Measurements from ENCODE around the gene CPEB1.
"Not testable (repeated sequence)": the region's sequence is repeated elsewhere in the genome, so short reads cannot be mapped to it uniquely, and the experiment has no call there.

CPEB1 gene

GRCh38 chr15:82507087-82507486 lies 140.1 kb downstream of the CPEB1 start:
- H3K9me3 ChIP-seq (ENCODE audit: insufficient read depth, low read length); H3K36me3 ChIP-seq (ENCODE audit: low read length): not testable (repeated sequence)

GRCh38 chr15:82505842-82506241 lies 141.3 kb downstream of the CPEB1 start:
- H3K36me3 ChIP-seq (ENCODE audit: low read length); H3K27ac ChIP-seq (ENCODE audit: low read depth, low read length); H3K9me2 ChIP-seq (replicated peaks; ENCODE audit: insufficient read depth, low read length); H3K27me3 ChIP-seq (ENCODE audit: low read length); H3F3A ChIP-seq (ENCODE audit: insufficient read depth); H3K9ac ChIP-seq (ENCODE audit: low read length); H3K79me2 ChIP-seq (ENCODE audit: insufficient read depth, low read length); H3K4me2 ChIP-seq (ENCODE audit: low read depth, low read length, poor library complexity, severe bottlenecking); H3K4me3 ChIP-seq (ENCODE audit: insufficient read depth, low read length, poor library complexity, severe bottlenecking); H4K20me1 ChIP-seq (ENCODE audit: low read depth, low read length); H3K9me3 ChIP-seq (ENCODE audit: insufficient read depth, low read length); H2AFZ ChIP-seq (ENCODE audit: low read depth, low read length, severe bottlenecking): not testable (repeated sequence)

More at GRCh38 chr15:82507087-82507486, 140.1 kb downstream of the CPEB1 start:
- H3K79me2 ChIP-seq (ENCODE audit: insufficient read depth, low read length); H4K20me1 ChIP-seq (ENCODE audit: low read depth, low read length); H2AFZ ChIP-seq (ENCODE audit: low read depth, low read length, severe bottlenecking); H3K27ac ChIP-seq (ENCODE audit: low read depth, low read length); H3K9me2 ChIP-seq (replicated peaks; ENCODE audit: insufficient read depth, low read length); H3K27me3 ChIP-seq (ENCODE audit: low read length); H3F3A ChIP-seq (ENCODE audit: insufficient read depth); H3K9ac ChIP-seq (ENCODE audit: low read length); H3K4me2 ChIP-seq (ENCODE audit: low read depth, low read length, poor library complexity, severe bottlenecking); H3K4me3 ChIP-seq (ENCODE audit: insufficient read depth, low read length, poor library complexity, severe bottlenecking): not testable (repeated sequence)

GRCh38 chr15:82504074-82504473 lies 143.1 kb downstream of the CPEB1 start:
- H3K4me2 ChIP-seq (ENCODE audit: low read depth, low read length, poor library complexity, severe bottlenecking); H4K20me1 ChIP-seq (ENCODE audit: low read depth, low read length); H3K79me2 ChIP-seq (ENCODE audit: insufficient read depth, low read length); H3K9me3 ChIP-seq (ENCODE audit: insufficient read depth, low read length); H3K9ac ChIP-seq (ENCODE audit: low read length); H2AFZ ChIP-seq (ENCODE audit: low read depth, low read length, severe bottlenecking); H3K27me3 ChIP-seq (ENCODE audit: low read length); H3K4me3 ChIP-seq (ENCODE audit: insufficient read depth, low read length, poor library complexity, severe bottlenecking); H3K36me3 ChIP-seq (ENCODE audit: low read length); H3K9me2 ChIP-seq (replicated peaks; ENCODE audit: insufficient read depth, low read length); H3K27ac ChIP-seq (ENCODE audit: low read depth, low read length); H3F3A ChIP-seq (ENCODE audit: insufficient read depth): not testable (repeated sequence)

GRCh38 chr15:82502700-82503339 lies 144.3 kb downstream of the CPEB1 start:
- not testable (repeated sequence) for H3K9ac ChIP-seq (ENCODE audit: low read length); H3K27ac ChIP-seq (ENCODE audit: low read depth, low read length); H3K4me3 ChIP-seq (ENCODE audit: insufficient read depth, low read length, poor library complexity, severe bottlenecking); H2AFZ ChIP-seq (ENCODE audit: low read depth, low read length, severe bottlenecking); H4K20me1 ChIP-seq (ENCODE audit: low read depth, low read length); H3F3A ChIP-seq (ENCODE audit: insufficient read depth); H3K9me2 ChIP-seq (replicated peaks; ENCODE audit: insufficient read depth, low read length); H3K9me3 ChIP-seq (ENCODE audit: insufficient read depth, low read length); H3K79me2 ChIP-seq (ENCODE audit: insufficient read depth, low read length); H3K4me2 ChIP-seq (ENCODE audit: low read depth, low read length, poor library complexity, severe bottlenecking); H3K36me3 ChIP-seq (ENCODE audit: low read length); H3K27me3 ChIP-seq (ENCODE audit: low read length)

GRCh38 chr15:82500772-82501171 lies 146.4 kb downstream of the CPEB1 start:
- not testable (repeated sequence) for H3K79me2 ChIP-seq (ENCODE audit: insufficient read depth, low read length)

GRCh38 chr15:82497978-82498377 lies 149.2 kb downstream of the CPEB1 start:
- H3K27me3 ChIP-seq (ENCODE audit: low read length); H3K9me3 ChIP-seq (ENCODE audit: insufficient read depth, low read length); H3K4me3 ChIP-seq (ENCODE audit: insufficient read depth, low read length, poor library complexity, severe bottlenecking); H3K9me2 ChIP-seq (replicated peaks; ENCODE audit: insufficient read depth, low read length); H3K4me2 ChIP-seq (ENCODE audit: low read depth, low read length, poor library complexity, severe bottlenecking); H4K20me1 ChIP-seq (ENCODE audit: low read depth, low read length); H3K27ac ChIP-seq (ENCODE audit: low read depth, low read length); H3K79me2 ChIP-seq (ENCODE audit: insufficient read depth, low read length); H3F3A ChIP-seq (ENCODE audit: insufficient read depth); H3K9ac ChIP-seq (ENCODE audit: low read length); H3K36me3 ChIP-seq (ENCODE audit: low read length); H2AFZ ChIP-seq (ENCODE audit: low read depth, low read length, severe bottlenecking): not testable (repeated sequence)

More at GRCh38 chr15:82500772-82501171, 146.4 kb downstream of the CPEB1 start:
- not testable (repeated sequence) for H3K9ac ChIP-seq (ENCODE audit: low read length); H3K27me3 ChIP-seq (ENCODE audit: low read length); H3K4me3 ChIP-seq (ENCODE audit: insufficient read depth, low read length, poor library complexity, severe bottlenecking); H3K9me3 ChIP-seq (ENCODE audit: insufficient read depth, low read length); H3K9me2 ChIP-seq (replicated peaks; ENCODE audit: insufficient read depth, low read length); H3K4me2 ChIP-seq (ENCODE audit: low read depth, low read length, poor library complexity, severe bottlenecking); H3K27ac ChIP-seq (ENCODE audit: low read depth, low read length); H3K36me3 ChIP-seq (ENCODE audit: low read length); H3F3A ChIP-seq (ENCODE audit: insufficient read depth); H2AFZ ChIP-seq (ENCODE audit: low read depth, low read length, severe bottlenecking); H4K20me1 ChIP-seq (ENCODE audit: low read depth, low read length)

Measured in SU-DHL-6 (cell line).